ENCODE results near the gene NR2E3. TPM values are rescaled to one million over a fixed set of nuclear protein-coding genes. Genes with fewer than 3 reads are reported as not detected.

Gene NR2E3
- total RNA-seq, 2 experiments from 2014 or later, result not detected

DNA sequence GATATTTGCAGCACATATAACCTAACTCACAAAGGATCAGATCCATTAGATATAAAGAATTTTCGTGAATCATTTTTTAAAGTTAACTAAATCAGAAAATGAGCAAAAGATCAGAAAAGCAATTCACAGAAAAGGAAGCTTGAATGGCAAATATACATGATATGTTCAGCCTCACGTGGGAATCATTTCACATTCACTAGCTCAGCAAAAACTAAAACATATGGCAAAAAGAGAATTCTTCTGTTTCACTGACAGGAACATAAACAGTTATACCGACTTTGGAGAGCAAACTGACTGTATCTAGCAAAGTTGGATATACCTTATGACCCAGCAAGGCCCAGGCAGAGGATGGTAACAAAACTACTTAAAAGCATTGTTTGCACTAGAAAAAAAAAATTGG is 34.0 kb upstream of the NR2E3 start:
- Histone ChIP-seq H3K4me2 (ENCODE audit: low read length) (no peak overlapping the region), H3K79me2 (ENCODE audit: insufficient read depth, low read depth, low read length) (no peaks in the 10 kb centered on the region), H3K36me3 (ENCODE audit: insufficient read depth, low read length) (no peaks in the 10 kb centered on the region), H3K4me3 (ENCODE audit: low read depth, low read length, poor library complexity, severe bottlenecking) (no peak overlapping the region), H3K4me1 (ENCODE audit: insufficient read depth, low read length, poor library complexity, severe bottlenecking) (no peaks in the 10 kb centered on the region), H2AFZ (ENCODE audit: low read length) (no peak overlapping the region), H3K27ac (ENCODE audit: low read depth, low read length, poor library complexity, severe bottlenecking) (no peak overlapping the region), H3K9me3 (ENCODE audit: low read length) (no peaks in the 10 kb centered on the region), H4K20me1 (ENCODE audit: insufficient read depth, low read length) (no peaks in the 10 kb centered on the region), H3K9me2 (ENCODE audit: insufficient read depth, low read length) (no peaks in the 10 kb centered on the region)
- TF ChIP-seq, protein P1, sequence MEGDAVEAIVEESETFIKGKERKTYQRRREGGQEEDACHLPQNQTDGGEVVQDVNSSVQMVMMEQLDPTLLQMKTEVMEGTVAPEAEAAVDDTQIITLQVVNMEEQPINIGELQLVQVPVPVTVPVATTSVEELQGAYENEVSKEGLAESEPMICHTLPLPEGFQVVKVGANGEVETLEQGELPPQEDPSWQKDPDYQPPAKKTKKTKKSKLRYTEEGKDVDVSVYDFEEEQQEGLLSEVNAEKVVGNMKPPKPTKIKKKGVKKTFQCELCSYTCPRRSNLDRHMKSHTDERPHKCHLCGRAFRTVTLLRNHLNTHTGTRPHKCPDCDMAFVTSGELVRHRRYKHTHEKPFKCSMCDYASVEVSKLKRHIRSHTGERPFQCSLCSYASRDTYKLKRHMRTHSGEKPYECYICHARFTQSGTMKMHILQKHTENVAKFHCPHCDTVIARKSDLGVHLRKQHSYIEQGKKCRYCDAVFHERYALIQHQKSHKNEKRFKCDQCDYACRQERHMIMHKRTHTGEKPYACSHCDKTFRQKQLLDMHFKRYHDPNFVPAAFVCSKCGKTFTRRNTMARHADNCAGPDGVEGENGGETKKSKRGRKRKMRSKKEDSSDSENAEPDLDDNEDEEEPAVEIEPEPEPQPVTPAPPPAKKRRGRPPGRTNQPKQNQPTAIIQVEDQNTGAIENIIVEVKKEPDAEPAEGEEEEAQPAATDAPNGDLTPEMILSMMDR (conservative IDR thresholded peaks at IDR 0.05; ENCODE audit: low read length), result no peak
- TF ChIP-seq EZH2phosphoT487 (IDR thresholded peaks at IDR 0.05; ENCODE audit: borderline replicate concordance, low read depth, low read length), result no peak
- ChIA-PET POLR2A (interaction anchor here (0.5 kb wide), 1 partner anchor 89 kb away, joined by 3 read pairs; no protein-coding TSS in a partner anchor), CTCF (ENCODE audit: unreplicated experiment) (no interaction called here)
- intact Hi-C loops (cut with micrococcal nuclease; ENCODE audit: unreplicated experiment), result no loop called here
- DNase-seq (ENCODE audit: low spot score), result no peak
- BruUV-seq (replicated peaks), result no TSS peak

DNA sequence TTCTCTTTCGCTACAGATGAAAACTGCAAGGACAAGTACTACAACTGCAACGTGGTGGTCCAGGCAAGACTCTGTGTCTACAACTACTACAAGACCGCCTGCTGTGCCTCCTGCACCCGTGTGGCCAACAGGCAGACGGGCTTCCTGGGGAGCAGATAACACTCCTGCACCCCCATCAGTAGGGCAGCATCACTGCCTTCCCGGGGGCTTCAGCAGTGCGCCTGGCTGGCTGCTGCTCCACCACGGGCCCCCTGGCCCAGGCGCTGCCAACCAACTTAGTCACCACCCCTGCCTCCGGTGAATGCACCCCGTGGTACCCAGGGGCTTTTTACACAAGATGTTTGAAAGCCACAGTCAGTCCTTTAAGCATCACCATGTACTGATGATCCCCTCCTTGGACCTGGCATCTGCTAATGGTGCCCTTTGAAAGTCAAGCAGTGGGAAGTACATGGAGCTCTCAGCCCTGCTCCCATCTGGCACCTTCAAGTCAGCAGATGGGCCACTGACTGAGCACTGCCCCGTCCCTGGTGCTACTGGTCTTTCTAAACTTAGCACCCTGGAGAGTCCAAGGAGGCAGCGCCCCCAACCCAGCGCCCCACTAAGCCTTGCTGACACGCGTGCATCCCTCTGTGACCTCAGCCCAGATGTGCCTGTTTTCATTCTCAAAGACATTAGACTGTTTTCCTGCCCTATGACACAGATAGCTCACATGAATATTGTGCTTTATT is 33.0 kb upstream of the NR2E3 start:
- Histone ChIP-seq H3K9me3 (ENCODE audit: low read length) (no peaks in the 10 kb centered on the region), H3K4me3 (ENCODE audit: low read depth, low read length, poor library complexity, severe bottlenecking) (no peak overlapping the region), H3K27ac (ENCODE audit: low read depth, low read length, poor library complexity, severe bottlenecking) (no peak overlapping the region), H4K20me1 (ENCODE audit: insufficient read depth, low read length) (no peaks in the 10 kb centered on the region), H2AFZ (ENCODE audit: low read length) (no peak overlapping the region), H3K9me2 (ENCODE audit: insufficient read depth, low read length) (no peaks in the 10 kb centered on the region), H3K4me2 (ENCODE audit: low read length) (no peak overlapping the region), H3K79me2 (ENCODE audit: insufficient read depth, low read depth, low read length) (no peaks in the 10 kb centered on the region), H3K36me3 (ENCODE audit: insufficient read depth, low read length) (no peaks in the 10 kb centered on the region), H3K4me1 (ENCODE audit: insufficient read depth, low read length, poor library complexity, severe bottlenecking) (no peaks in the 10 kb centered on the region)
- no peak for TF ChIP-seq EZH2phosphoT487 (IDR thresholded peaks at IDR 0.05; ENCODE audit: borderline replicate concordance, low read depth, low read length)
- TF ChIP-seq, protein P1 (conservative IDR thresholded peaks at IDR 0.05; ENCODE audit: low read length), result no peak
- no TSS peak for BruUV-seq (replicated peaks)
- CTCF ChIA-PET (ENCODE audit: unreplicated experiment), result no interaction called here
- no peak for DNase-seq (ENCODE audit: low spot score)
- POLR2A ChIA-PET, result no interaction called here
- intact Hi-C loops (cut with micrococcal nuclease; ENCODE audit: unreplicated experiment), result no loop called here

DNA sequence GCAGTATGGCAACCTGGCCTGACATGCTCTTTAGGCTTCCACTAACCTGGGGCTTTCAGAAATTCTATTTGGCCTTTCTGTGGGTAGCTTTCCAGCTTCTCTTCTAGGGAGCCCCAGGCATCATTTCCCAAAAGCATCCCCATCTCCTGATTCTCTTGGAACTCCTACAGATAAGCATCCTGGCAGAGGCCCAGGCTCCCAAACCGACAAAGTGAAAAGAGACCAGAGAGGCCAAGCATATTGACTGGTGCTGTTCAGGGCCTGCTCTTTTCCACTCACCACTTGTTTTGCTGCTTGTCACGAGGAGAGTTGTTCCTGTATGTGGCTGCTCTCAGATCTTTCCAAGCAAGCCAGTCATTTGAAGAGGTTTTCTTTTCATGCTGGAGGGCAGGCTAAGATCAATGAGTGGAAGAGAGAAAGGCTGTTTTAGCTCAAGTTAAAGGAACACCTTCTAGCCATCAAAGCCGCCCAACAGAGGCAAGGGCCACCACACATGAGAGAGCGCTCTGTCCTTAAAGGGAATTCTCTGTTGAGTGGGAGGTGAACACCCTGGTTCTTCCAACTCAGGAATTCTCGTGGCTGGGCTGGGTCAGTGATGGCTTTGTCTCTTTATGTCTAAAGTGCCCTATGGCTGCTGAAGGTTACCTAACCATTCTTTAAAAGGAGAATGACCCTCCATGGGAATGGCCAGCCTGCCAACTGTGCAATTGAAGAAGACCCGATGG is 31.1 kb upstream of the NR2E3 start:
- TF ChIP-seq EZH2phosphoT487 (IDR thresholded peaks at IDR 0.05; ENCODE audit: borderline replicate concordance, low read depth, low read length), result no peak
- TF ChIP-seq, protein P1 (conservative IDR thresholded peaks at IDR 0.05; ENCODE audit: low read length), result no peak
- CTCF ChIA-PET (ENCODE audit: unreplicated experiment), result interaction anchor here (0.6 kb wide), 1 partner anchor 365 kb away, joined by 3 read pairs; no protein-coding TSS in a partner anchor
- Histone ChIP-seq H3K27ac (ENCODE audit: low read depth, low read length, poor library complexity, severe bottlenecking) (no peak overlapping the region), H2AFZ (ENCODE audit: low read length) (no peak overlapping the region), H4K20me1 (ENCODE audit: insufficient read depth, low read length) (no peaks in the 10 kb centered on the region), H3K36me3 (ENCODE audit: insufficient read depth, low read length) (no peaks in the 10 kb centered on the region), H3K4me1 (ENCODE audit: insufficient read depth, low read length, poor library complexity, severe bottlenecking) (no peaks in the 10 kb centered on the region), H3K79me2 (ENCODE audit: insufficient read depth, low read depth, low read length) (no peaks in the 10 kb centered on the region), H3K9me3 (ENCODE audit: low read length) (no peaks in the 10 kb centered on the region), H3K9me2 (ENCODE audit: insufficient read depth, low read length) (no peaks in the 10 kb centered on the region), H3K4me3 (ENCODE audit: low read depth, low read length, poor library complexity, severe bottlenecking) (no peak overlapping the region), H3K4me2 (ENCODE audit: low read length) (no peak overlapping the region)
- intact Hi-C loops (cut with micrococcal nuclease; ENCODE audit: unreplicated experiment), result no loop called here
- POLR2A ChIA-PET, result no interaction called here
- no peak for DNase-seq (ENCODE audit: low spot score)
- BruUV-seq (replicated peaks), result no TSS peak

Measured in OCI-LY7 (cell line).